Endothelial cell of umbilical vein (primary cell): ENCODE results near the gene OR56B1. TPM values are rescaled to one million over a fixed set of nuclear protein-coding genes. Genes with fewer than 3 reads are reported as not detected.

Experiments
- BruUV-seq: library from RNA; stranded (reverse); fragments of 400-500 nt; replicated peaks from 2 replicates; lab custom pipeline; 2021; lab: Mats Ljungman, UMichigan
- CTCF ChIA-PET: fragments of 300-600, 350-600 bp; sonication (Branson Sonifier 250); formaldehyde crosslinking; loops from one replicate; lab custom pipeline; 2021; ENCODE audit warnings: antibody characterized with exemption, inconsistent platforms; lab: Charles Lee
- POLR2A ChIA-PET: fragments of 300-600, 350-600 bp; sonication (Branson Sonifier 250); formaldehyde crosslinking; loops from one replicate; lab custom pipeline; 2021; ENCODE audit warnings: antibody characterized with exemption, inconsistent platforms; lab: Charles Lee
- DNase-seq: peaks from one replicate; pipeline ENCODE4 v3.0.0-alpha.2; 2011; ENCODE audit warnings: low read depth, low spot score
- FAIRE-seq: peaks from 2 replicates; lab custom pipeline; 2011; peaks lifted over from hg19 to GRCh38; lab: Jason Lieb, UNC
- H2AFZ ChIP-seq: 2 replicates; pipeline ENCODE4 v1.6.0; 2012; ENCODE audit warnings: low read depth, low read length, control low read depth, inconsistent platforms
- H3K27ac ChIP-seq: 2 replicates; pipeline ENCODE4 v1.5.1; 2011; ENCODE audit warnings: low read depth, mild to moderate bottlenecking, control low read depth, low read length, moderate library complexity; ENCODE audit not compliant: insufficient read depth
- H3K27me3 ChIP-seq, 2 experiments: 2 replicates each; pipeline versions ENCODE4 v1.6.0 to v1.6.1; 2011; ENCODE audit warnings: low read length in 2 of 2, mixed read lengths in 1 of 2; ENCODE audit not compliant: control insufficient read depth in 2 of 2, insufficient read depth in 2 of 2
- H3K36me3 ChIP-seq, 2 experiments: 2 replicates in 1 of 2; 3 replicates in 1 of 2; pipeline ENCODE4 v1.5.1; 2011; ENCODE audit warnings: low read length in 2 of 2, mild to moderate bottlenecking in 1 of 2, moderate library complexity in 1 of 2; ENCODE audit not compliant: control insufficient read depth in 2 of 2, insufficient read depth in 2 of 2; ENCODE audit errors: extremely low read depth in 1 of 2
- H3K4me1 ChIP-seq: 3 replicates; pipeline ENCODE4 v1.5.1; 2011; ENCODE audit warnings: mild to moderate bottlenecking, low read length; ENCODE audit not compliant: control insufficient read depth, insufficient read depth; ENCODE audit errors: extremely low read depth
- H3K4me2 ChIP-seq: 2 replicates; pipeline ENCODE4 v1.6.1; 2011; ENCODE audit warnings: low read length, control low read depth, mixed read lengths; ENCODE audit not compliant: insufficient read depth
- H3K4me3 ChIP-seq, 3 experiments: fragments of 200-600 bp in 1 of 3; sonication (generic), shearing (Covaris generic) in 1 of 3; replicated peaks in 1 of 3; 2 replicates each; pipeline ENCODE4 v1.5.1; 2011 to 2016; ENCODE audit warnings: control low read depth in 3 of 3, low read length in 3 of 3, mild to moderate bottlenecking in 2 of 3, inconsistent platforms in 1 of 3, low read depth in 1 of 3, moderate library complexity in 1 of 3; ENCODE audit not compliant: insufficient read depth in 1 of 3
- H3K79me2 ChIP-seq: 2 replicates; pipeline ENCODE4 v1.6.0; 2012; ENCODE audit warnings: low read length, inconsistent platforms; ENCODE audit not compliant: control insufficient read depth, insufficient read depth
- H3K9ac ChIP-seq: replicated peaks from 2 replicates; pipeline ENCODE3; 2011; ENCODE audit warnings: low read length, control low read depth; ENCODE audit not compliant: insufficient read depth; ENCODE audit errors: extremely low read depth
- H3K9me1 ChIP-seq: replicated peaks from 3 replicates; pipeline ENCODE4 v1.6.0; 2011; ENCODE audit warnings: mild to moderate bottlenecking, low read length; ENCODE audit not compliant: control insufficient read depth, insufficient read depth; ENCODE audit errors: extremely low read depth
- H3K9me3 ChIP-seq: replicated peaks from 2 replicates; pipeline ENCODE4 v1.5.1; 2012; ENCODE audit warnings: low read length, inconsistent platforms; ENCODE audit not compliant: control insufficient read depth, insufficient read depth
- H4K20me1 ChIP-seq: replicated peaks from 2 replicates; pipeline ENCODE3; 2011; ENCODE audit warnings: mild to moderate bottlenecking, low read length; ENCODE audit not compliant: control insufficient read depth, insufficient read depth; ENCODE audit errors: extremely low read depth
- EZH2 ChIP-seq: IDR thresholded peaks from 2 replicates; pipeline ENCODE4 v1.6.1; 2012; ENCODE audit warnings: borderline replicate concordance, low read depth, mild to moderate bottlenecking, moderate library complexity, low read length, inconsistent platforms; ENCODE audit not compliant: severe bottlenecking
- FOS ChIP-seq: IDR thresholded peaks from 2 replicates; pipeline ENCODE4 v1.6.1; 2011; ENCODE audit warnings: mild to moderate bottlenecking, low read length, moderate library complexity, borderline replicate concordance; ENCODE audit not compliant: insufficient read depth
- GATA2 ChIP-seq: IDR thresholded peaks from 2 replicates; pipeline ENCODE4 v1.7.0; 2011; ENCODE audit warnings: low read depth, mild to moderate bottlenecking, moderate library complexity, mixed read lengths, low read length; ENCODE audit not compliant: insufficient read length, insufficient read depth
- JUN ChIP-seq: IDR thresholded peaks from 2 replicates; pipeline ENCODE4 v1.6.1; 2011; ENCODE audit warnings: borderline replicate concordance, low read depth; ENCODE audit not compliant: insufficient read length, insufficient read depth
- MAX ChIP-seq: IDR thresholded peaks from 2 replicates; pipeline ENCODE4 v1.6.1; 2011; ENCODE audit not compliant: insufficient read depth, insufficient read length
- MYC ChIP-seq: IDR thresholded peaks from one replicate; pipeline ENCODE4 v1.6.1; 2011; ENCODE audit warnings: mild to moderate bottlenecking, low read depth, low read length
- POLR2A ChIP-seq: IDR thresholded peaks from 2 replicates; pipeline ENCODE4 v1.6.1; 2012; ENCODE audit warnings: low read depth, mild to moderate bottlenecking, control low read depth, low read length
- POLR2AphosphoS5 ChIP-seq: IDR thresholded peaks from 2 replicates; pipeline ENCODE4 v1.6.1; 2012; ENCODE audit warnings: low read depth, mild to moderate bottlenecking, control low read depth, low read length, moderate library complexity; ENCODE audit not compliant: insufficient read depth
- dilution Hi-C: fragments of 300-500 bp; cut with MboI; formaldehyde crosslinking; loops from one replicate; pipeline ENCODE4 v1.15.0; 2019; ENCODE audit warnings: low sequenced_read_pairs; ENCODE audit not compliant: extremely low pct_ligation_motif_present
- intact Hi-C: fragments of 100-400 bp; cut with micrococcal nuclease; formaldehyde crosslinking; loops from one replicate; pipeline ENCODE4 v1.10.0; 2022
- polyA plus RNA-seq, 4 experiments: library from polyadenylated mRNA; depleted of rRNA in 3 of 4; stranded (reverse) in 3 of 4; unstranded in 1 of 4; fragments of >200 nt; gene quantifications; 2 replicates each; pipeline versions ENCODE4 v1.2.1 to v1.2.3, GENCODE V29; 2011 to 2012; ENCODE audit warnings: missing spikeins in 1 of 4
- total RNA-seq: library from RNA; stranded (reverse); gene quantifications from 2 replicates; pipeline ENCODE4 v1.2.3, GENCODE V29; 2021
- TF ChIP-seq, protein P1 (sequence below), 2 donors: IDR thresholded peaks; 1 replicate in 1 of 2; 2 replicates in 1 of 2; pipeline ENCODE4 v1.5.1; 2011; ENCODE audit warnings: low read length in 2 of 2, mild to moderate bottlenecking in 2 of 2, moderate library complexity in 2 of 2, control low read depth in 1 of 2, inconsistent platforms in 1 of 2, low read depth in 1 of 2; ENCODE audit not compliant: insufficient read depth in 1 of 2; ENCODE audit errors: extremely low read depth in 1 of 2

OR56B1 gene
- total and polyA plus RNA-seq, 2 donors (not counting 3 experiments of a cell fraction or from before 2014, with no cell fraction given) = not detected

DNA sequence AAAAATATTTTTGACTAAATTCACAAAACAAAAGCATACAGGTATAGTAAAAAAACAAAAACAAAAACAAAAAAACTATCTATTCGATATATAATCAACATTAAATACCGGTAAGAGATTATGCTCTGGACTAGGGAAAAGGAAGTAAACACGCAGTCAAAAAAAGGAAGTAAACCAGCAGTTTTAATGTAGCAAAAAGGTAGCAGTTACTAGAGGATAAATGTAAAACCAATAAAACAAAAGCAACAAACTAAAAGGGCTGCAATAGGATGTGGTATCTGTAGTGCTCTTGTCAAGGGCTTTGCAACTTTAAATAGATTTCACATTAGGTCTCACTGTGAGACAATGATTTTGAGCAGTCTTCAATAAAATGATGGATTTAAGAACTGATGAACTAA lies 44.3 kb upstream of the OR56B1 start:
- H3K4me3 ChIP-seq = no peak overlapping the region
- TF ChIP-seq POLR2AphosphoS5 = no peak
- TF ChIP-seq EZH2 = no peak
- TF ChIP-seq GATA2 = no peak
- TF ChIP-seq, protein P1, sequence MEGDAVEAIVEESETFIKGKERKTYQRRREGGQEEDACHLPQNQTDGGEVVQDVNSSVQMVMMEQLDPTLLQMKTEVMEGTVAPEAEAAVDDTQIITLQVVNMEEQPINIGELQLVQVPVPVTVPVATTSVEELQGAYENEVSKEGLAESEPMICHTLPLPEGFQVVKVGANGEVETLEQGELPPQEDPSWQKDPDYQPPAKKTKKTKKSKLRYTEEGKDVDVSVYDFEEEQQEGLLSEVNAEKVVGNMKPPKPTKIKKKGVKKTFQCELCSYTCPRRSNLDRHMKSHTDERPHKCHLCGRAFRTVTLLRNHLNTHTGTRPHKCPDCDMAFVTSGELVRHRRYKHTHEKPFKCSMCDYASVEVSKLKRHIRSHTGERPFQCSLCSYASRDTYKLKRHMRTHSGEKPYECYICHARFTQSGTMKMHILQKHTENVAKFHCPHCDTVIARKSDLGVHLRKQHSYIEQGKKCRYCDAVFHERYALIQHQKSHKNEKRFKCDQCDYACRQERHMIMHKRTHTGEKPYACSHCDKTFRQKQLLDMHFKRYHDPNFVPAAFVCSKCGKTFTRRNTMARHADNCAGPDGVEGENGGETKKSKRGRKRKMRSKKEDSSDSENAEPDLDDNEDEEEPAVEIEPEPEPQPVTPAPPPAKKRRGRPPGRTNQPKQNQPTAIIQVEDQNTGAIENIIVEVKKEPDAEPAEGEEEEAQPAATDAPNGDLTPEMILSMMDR (IDR thresholded peaks at IDR 0.05; ENCODE audit: extremely low read depth in 1 of 2, insufficient read depth in 1 of 2, low read depth in 1 of 2, low read length in 2 of 2) = no peak
- no peak for TF ChIP-seq MYC
- no peak for TF ChIP-seq POLR2A
- TF ChIP-seq FOS = no peak
- no peak for TF ChIP-seq MAX
- no peak for TF ChIP-seq JUN
- no peaks in the 10 kb centered on the region for H3K9me1 ChIP-seq
- H3K79me2 ChIP-seq = peaks cover 15% of the 10 kb centered on the region
- H3K27me3 ChIP-seq = no peaks in the 10 kb centered on the region
- no peaks in the 10 kb centered on the region for H3K9me3 ChIP-seq
- ChIA-PET CTCF (no interaction called here), POLR2A (no interaction called here)
- H3K27ac ChIP-seq = no peak overlapping the region
- intact Hi-C loops (no loop called here), dilution Hi-C loops (no loop called here)
- BruUV-seq = no TSS peak
- DNase-seq (no peak), FAIRE-seq (no peak)
- H3K4me2 ChIP-seq = peak overlapping the region; percentile 22
- H3K4me1 ChIP-seq = peaks cover 28% of the 10 kb centered on the region
- H2AFZ ChIP-seq = no peak overlapping the region
- no peak overlapping the region for H3K9ac ChIP-seq
- H4K20me1 ChIP-seq = no peaks in the 10 kb centered on the region
- H3K36me3 ChIP-seq = peaks cover 0 to 6% of the 10 kb centered on the region in 2 experiments
